GM18861 (cell line): ENCODE results near the gene H2BK1.

ENCODE experiments used
- ATAC-seq: cut with Tn5 transposase; IDR thresholded peaks from one replicate; pipeline ENCODE4 v1.9.1; 2021; ENCODE audit not compliant: unreplicated experiment

The H2BK1 gene

GRCh38 chr7:151205730-151206129, 4.6 kb downstream of the H2BK1 start:
- no peak for ATAC-seq

GRCh38 chr7:151204383-151205032, 5.8 kb downstream of the H2BK1 start:
- ATAC-seq = no peak

- no peak for ATAC-seq
Measured at GRCh38 chr7:151202836-151203235, 7.5 kb downstream of the H2BK1 start.

GRCh38 chr7:151201751-151202150, 8.5 kb downstream of the H2BK1 start:
- no peak for ATAC-seq

- ATAC-seq = no peak
Measured at GRCh38 chr7:151201344-151201743, 8.9 kb downstream of the H2BK1 start.

GRCh38 chr7:151198945-151199848, 11.1 kb downstream of the H2BK1 start:
- no peak for ATAC-seq

- ATAC-seq = no peak
Measured at GRCh38 chr7:151197932-151198331, 12.4 kb downstream of the H2BK1 start.

GRCh38 chr7:151195616-151196450, 14.5 kb downstream of the H2BK1 start:
- ATAC-seq = no peak

- ATAC-seq = no peak
Measured at GRCh38 chr7:151194188-151194587, 16.1 kb downstream of the H2BK1 start.

- no peak for ATAC-seq
Measured at GRCh38 chr7:151193203-151193978, 16.9 kb downstream of the H2BK1 start.

- no peak for ATAC-seq
Measured at GRCh38 chr7:151192002-151192539, 18.2 kb downstream of the H2BK1 start.

GRCh38 chr7:151191544-151191943, 18.7 kb downstream of the H2BK1 start:
- no peak for ATAC-seq

- no peak for ATAC-seq
Measured at GRCh38 chr7:151189038-151189437, 21.2 kb downstream of the H2BK1 start.

- no peak for ATAC-seq
Measured at GRCh38 chr7:151188252-151188542, 22.1 kb downstream of the H2BK1 start.

GRCh38 chr7:151187409-151188251, 22.7 kb downstream of the H2BK1 start:
- ATAC-seq = no peak

- ATAC-seq = no peak
Measured at GRCh38 chr7:151186640-151187408, 23.5 kb downstream of the H2BK1 start, which contains the start of gene ASB10. ASB10 (minus strand) TSS chr7:151187250; CDS start chr7:151187130, 120 bp downstream.

- no peak for ATAC-seq
Measured at GRCh38 chr7:151185762-151186639, 24.3 kb downstream of the H2BK1 start.

- ATAC-seq = no peak
Measured at GRCh38 chr7:151181011-151181431, 29.3 kb downstream of the H2BK1 start.
